Stimulated activated CD8-positive, alpha-beta memory T cell treated with anti-CD3 and anti-CD28 coated beads, Interleukin-2, amount 100 ng/mL, for 48 hours (primary cell): ENCODE results near the gene PEX13.
"Not testable (repeated sequence)": the region's sequence is repeated elsewhere in the genome, so short reads cannot be mapped to it uniquely, and the experiment has no call there.

Experiments used
- DNase-seq, 2 donors: peaks; one replicate each; pipeline ENCODE4 v3.0.0-alpha.2; 2020; ENCODE audit warnings: low read depth in 2 of 2

Gene PEX13

GRCh38 chr2:61009355-61009754, 8.2 kb upstream of the PEX13 start:
- DNase-seq, result no peak

- no peak for DNase-seq
These were observed 5.8 kb upstream of the PEX13 start for GRCh38 chr2:61011678-61012077.

GRCh38 chr2:61012303-61012702, 5.2 kb upstream of the PEX13 start:
- not testable (repeated sequence) for DNase-seq

- DNase-seq, result no peak
These were observed 4.1 kb upstream of the PEX13 start for GRCh38 chr2:61013382-61013781.

GRCh38 chr2:61014763-61015162, 2.8 kb upstream of the PEX13 start:
- no peak for DNase-seq

- no peak for DNase-seq
These were observed 1.5 kb upstream of the PEX13 start for GRCh38 chr2:61015976-61016375.

GRCh38 chr2:61016392-61017002, 1.0 kb upstream of the PEX13 start:
- peak in 1 of 2 donors; percentile 45 for DNase-seq

- peak; percentile 32 to 51 for DNase-seq
These were observed 441 bp upstream of the PEX13 start for GRCh38 chr2:61017003-61017555.

- DNase-seq, result no peak
These were observed 817 bp downstream of the PEX13 start for GRCh38 chr2:61018318-61018755.

- no peak for DNase-seq
These were observed 1.3 kb downstream of the PEX13 start for GRCh38 chr2:61018798-61019197.

- no peak for DNase-seq
These were observed 3.7 kb downstream of the PEX13 start for GRCh38 chr2:61021228-61021660.

GRCh38 chr2:61023670-61024069, 6.2 kb downstream of the PEX13 start:
- no peak for DNase-seq

- no peak for DNase-seq
These were observed 12.0 kb downstream of the PEX13 start for GRCh38 chr2:61029533-61029932.

GRCh38 chr2:61034592-61034991, 17.1 kb downstream of the PEX13 start:
- not testable (repeated sequence) for DNase-seq

GRCh38 chr2:61036643-61037042, 19.1 kb downstream of the PEX13 start:
- DNase-seq, result not testable (repeated sequence)

- no peak for DNase-seq
These were observed 25.3 kb downstream of the PEX13 start for GRCh38 chr2:61042807-61043206.

- DNase-seq, result no peak
These were observed 27.1 kb downstream of the PEX13 start for GRCh38 chr2:61044636-61045035.

- DNase-seq, result no peak
These were observed 27.7 kb downstream of the PEX13 start for GRCh38 chr2:61045226-61045625.

- DNase-seq, result no peak
These were observed 28.5 kb downstream of the PEX13 start for GRCh38 chr2:61045999-61046398.

GRCh38 chr2:61055557-61055956, 38.0 kb downstream of the PEX13 start:
- no peak for DNase-seq

GRCh38 chr2:61057562-61057961, 40.0 kb downstream of the PEX13 start:
- DNase-seq, result no peak

- no peak for DNase-seq
These were observed 41.9 kb downstream of the PEX13 start for GRCh38 chr2:61059382-61059781.
